ENCODE data around the gene CBX6.

CBX6 gene

DNA sequence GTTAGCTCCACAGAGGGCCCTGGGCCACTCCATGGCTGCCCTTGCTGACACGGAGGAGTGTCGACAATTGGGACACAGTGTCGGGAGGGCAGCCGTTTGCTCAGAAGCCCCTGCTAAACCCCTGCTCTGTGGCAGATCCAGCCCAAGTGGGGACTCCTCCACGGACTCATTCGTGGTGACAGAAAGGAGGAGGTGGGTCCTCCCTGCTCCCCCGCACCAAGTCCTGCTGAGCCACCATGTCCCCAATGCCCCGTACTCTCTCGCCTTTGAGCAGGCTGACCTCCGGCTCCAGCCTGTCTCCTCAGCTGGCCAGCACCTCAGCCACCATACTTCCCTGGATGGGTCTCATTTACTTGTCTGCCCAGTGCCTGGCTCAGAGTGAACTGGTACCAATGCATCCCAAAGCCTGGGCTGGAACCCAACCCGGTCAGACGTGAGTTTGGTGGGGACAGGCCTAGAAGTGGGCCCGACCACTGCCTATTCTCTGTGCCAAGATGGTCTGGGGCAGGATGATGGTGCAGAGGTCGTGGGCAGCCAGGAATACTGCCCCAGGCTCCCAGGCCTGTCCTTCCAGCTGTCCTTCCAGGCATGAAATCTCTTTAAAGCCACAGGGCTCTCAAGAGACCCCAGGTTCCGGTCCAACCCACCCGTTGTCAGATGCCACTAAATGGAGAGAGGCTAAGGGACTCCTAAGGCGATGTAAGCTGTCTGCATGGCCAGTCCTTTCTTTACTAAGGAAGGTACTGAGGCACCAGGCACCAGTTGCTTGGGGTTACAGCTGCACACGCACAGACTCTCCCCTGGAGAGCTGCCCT, 4.3 kb downstream of the CBX6 start:
- ChIA-PET CTCF (interaction anchor here (0.5 to 5.1 kb wide), 7 partner anchors 14 to 138 kb away, joined by 3 to 128 read pairs (median 7); no protein-coding TSS in a partner anchor), POLR2A (interaction anchor here (0.7 to 1.4 kb wide), 2 partner anchors 25 to 451 kb away, joined by 3 to 6 read pairs; partner anchors contain the start of gene RPL3)
- Histone ChIP-seq H3K36me3 (ENCODE audit: control insufficient read depth in 2 of 2, insufficient read depth in 1 of 2, low read length in 2 of 2) (peaks cover 13 to 68% of the 10 kb centered on the region in 2 experiments), H3K4me3 (ENCODE audit: low read depth, low read length) (no peak overlapping the region), H3K4me1 (ENCODE audit: control insufficient read depth, insufficient read depth, low read length) (peaks cover 8% of the 10 kb centered on the region), H3K9me3 (ENCODE audit: control insufficient read depth, insufficient read depth, low read depth, low read length) (no peaks in the 10 kb centered on the region), H3K27ac (ENCODE audit: extremely low read depth, low read depth, low read length) (no peak overlapping the region)
- TF ChIP-seq ZNF670 (tag by site-specific recombination; IDR thresholded peaks at IDR 0.05; ENCODE audit: low read depth), result no peak
- TF ChIP-seq, protein P1, sequence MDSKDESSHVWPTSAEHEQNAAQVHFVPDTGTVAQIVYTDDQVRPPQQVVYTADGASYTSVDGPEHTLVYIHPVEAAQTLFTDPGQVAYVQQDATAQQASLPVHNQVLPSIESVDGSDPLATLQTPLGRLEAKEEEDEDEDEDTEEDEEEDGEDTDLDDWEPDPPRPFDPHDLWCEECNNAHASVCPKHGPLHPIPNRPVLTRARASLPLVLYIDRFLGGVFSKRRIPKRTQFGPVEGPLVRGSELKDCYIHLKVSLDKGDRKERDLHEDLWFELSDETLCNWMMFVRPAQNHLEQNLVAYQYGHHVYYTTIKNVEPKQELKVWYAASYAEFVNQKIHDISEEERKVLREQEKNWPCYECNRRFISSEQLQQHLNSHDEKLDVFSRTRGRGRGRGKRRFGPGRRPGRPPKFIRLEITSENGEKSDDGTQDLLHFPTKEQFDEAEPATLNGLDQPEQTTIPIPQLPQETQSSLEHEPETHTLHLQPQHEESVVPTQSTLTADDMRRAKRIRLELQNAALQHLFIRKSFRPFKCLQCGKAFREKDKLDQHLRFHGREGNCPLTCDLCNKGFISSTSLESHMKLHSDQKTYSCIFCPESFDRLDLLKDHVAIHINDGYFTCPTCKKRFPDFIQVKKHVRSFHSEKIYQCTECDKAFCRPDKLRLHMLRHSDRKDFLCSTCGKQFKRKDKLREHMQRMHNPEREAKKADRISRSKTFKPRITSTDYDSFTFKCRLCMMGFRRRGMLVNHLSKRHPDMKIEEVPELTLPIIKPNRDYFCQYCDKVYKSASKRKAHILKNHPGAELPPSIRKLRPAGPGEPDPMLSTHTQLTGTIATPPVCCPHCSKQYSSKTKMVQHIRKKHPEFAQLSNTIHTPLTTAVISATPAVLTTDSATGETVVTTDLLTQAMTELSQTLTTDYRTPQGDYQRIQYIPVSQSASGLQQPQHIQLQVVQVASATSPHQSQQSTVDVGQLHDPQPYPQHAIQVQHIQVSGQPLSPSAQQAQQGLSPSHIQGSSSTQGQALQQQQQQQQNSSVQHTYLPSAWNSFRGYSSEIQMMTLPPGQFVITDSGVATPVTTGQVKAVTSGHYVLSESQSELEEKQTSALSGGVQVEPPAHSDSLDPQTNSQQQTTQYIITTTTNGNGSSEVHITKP (tag by site-specific recombination; IDR thresholded peaks at IDR 0.05), result no peak
- TF ChIP-seq RBAK (tag by site-specific recombination; IDR thresholded peaks at IDR 0.05), result no peak
- no peak for TF ChIP-seq ZBTB20 (tag by site-specific recombination; IDR thresholded peaks at IDR 0.05)
- no peak for TF ChIP-seq ZFP37 (tag by site-specific recombination; IDR thresholded peaks at IDR 0.05)
- TF ChIP-seq, protein P2, sequence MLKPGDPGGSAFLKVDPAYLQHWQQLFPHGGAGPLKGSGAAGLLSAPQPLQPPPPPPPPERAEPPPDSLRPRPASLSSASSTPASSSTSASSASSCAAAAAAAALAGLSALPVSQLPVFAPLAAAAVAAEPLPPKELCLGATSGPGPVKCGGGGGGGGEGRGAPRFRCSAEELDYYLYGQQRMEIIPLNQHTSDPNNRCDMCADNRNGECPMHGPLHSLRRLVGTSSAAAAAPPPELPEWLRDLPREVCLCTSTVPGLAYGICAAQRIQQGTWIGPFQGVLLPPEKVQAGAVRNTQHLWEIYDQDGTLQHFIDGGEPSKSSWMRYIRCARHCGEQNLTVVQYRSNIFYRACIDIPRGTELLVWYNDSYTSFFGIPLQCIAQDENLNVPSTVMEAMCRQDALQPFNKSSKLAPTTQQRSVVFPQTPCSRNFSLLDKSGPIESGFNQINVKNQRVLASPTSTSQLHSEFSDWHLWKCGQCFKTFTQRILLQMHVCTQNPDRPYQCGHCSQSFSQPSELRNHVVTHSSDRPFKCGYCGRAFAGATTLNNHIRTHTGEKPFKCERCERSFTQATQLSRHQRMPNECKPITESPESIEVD (tag by site-specific recombination; IDR thresholded peaks at IDR 0.05), result no peak
- TF ChIP-seq GLIS2 (tag by site-specific recombination; IDR thresholded peaks at IDR 0.05), result no peak
- TF ChIP-seq KLF1 (tag by site-specific recombination; IDR thresholded peaks at IDR 0.05), result no peak
- TF ChIP-seq GLI4 (tag by site-specific recombination; IDR thresholded peaks at IDR 0.05), result no peak
- TF ChIP-seq ZNF555 (tag by site-specific recombination; conservative IDR thresholded peaks at IDR 0.05), result no peak
- no peak for TF ChIP-seq ZFP69B (tag by site-specific recombination; IDR thresholded peaks at IDR 0.05)
- TF ChIP-seq SP3 (tag by site-specific recombination; IDR thresholded peaks at IDR 0.05), result no peak
- TF ChIP-seq ZNF274 (IDR thresholded peaks at IDR 0.05; ENCODE audit: low read length), result no peak
- no peak for TF ChIP-seq ZNF274 (tag by site-specific recombination; IDR thresholded peaks at IDR 0.05; ENCODE audit: borderline replicate concordance)

DNA sequence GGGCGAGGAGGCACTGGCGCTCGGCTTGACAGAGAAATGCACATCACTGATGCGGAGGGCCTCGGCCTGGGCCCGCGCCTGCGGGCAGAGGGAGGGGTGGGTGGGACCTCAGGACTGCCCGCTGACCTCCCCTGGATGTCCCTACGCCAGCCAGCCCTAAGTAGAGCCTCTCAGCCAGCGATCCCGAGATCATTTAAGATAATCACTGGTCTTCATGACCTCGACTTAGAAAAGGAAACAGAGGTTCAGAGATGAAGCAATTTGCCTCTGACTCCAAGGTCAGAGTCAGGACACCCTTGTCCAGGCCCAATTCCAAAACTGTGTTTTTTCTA, 4.9 kb downstream of the CBX6 start:
- CTCF ChIA-PET, result interaction anchor here (1.0 to 5.1 kb wide), 3 partner anchors 98 to 138 kb away, joined by 4 to 128 read pairs (median 5); no protein-coding TSS in a partner anchor
- Histone ChIP-seq H3K36me3 (ENCODE audit: control insufficient read depth in 2 of 2, insufficient read depth in 1 of 2, low read length in 2 of 2) (peaks cover 13 to 68% of the 10 kb centered on the region in 2 experiments), H3K4me1 (ENCODE audit: control insufficient read depth, insufficient read depth, low read length) (peaks cover 8% of the 10 kb centered on the region), H3K9me3 (ENCODE audit: control insufficient read depth, insufficient read depth, low read depth, low read length) (no peaks in the 10 kb centered on the region), H3K27ac (ENCODE audit: extremely low read depth, low read depth, low read length) (no peak overlapping the region), H3K4me3 (ENCODE audit: low read depth, low read length) (no peak overlapping the region)
- TF ChIP-seq ZNF146 (tag by site-specific recombination; IDR thresholded peaks at IDR 0.05), result no peak
- TF ChIP-seq ZNF23 (tag by site-specific recombination; IDR thresholded peaks at IDR 0.05; ENCODE audit: borderline replicate concordance), result no peak
- TF ChIP-seq ZBTB20 (tag by site-specific recombination; IDR thresholded peaks at IDR 0.05), result no peak
- no peak for TF ChIP-seq ZNF211 (tag by site-specific recombination; IDR thresholded peaks at IDR 0.05; ENCODE audit: low read depth)
- TF ChIP-seq, protein P3, sequence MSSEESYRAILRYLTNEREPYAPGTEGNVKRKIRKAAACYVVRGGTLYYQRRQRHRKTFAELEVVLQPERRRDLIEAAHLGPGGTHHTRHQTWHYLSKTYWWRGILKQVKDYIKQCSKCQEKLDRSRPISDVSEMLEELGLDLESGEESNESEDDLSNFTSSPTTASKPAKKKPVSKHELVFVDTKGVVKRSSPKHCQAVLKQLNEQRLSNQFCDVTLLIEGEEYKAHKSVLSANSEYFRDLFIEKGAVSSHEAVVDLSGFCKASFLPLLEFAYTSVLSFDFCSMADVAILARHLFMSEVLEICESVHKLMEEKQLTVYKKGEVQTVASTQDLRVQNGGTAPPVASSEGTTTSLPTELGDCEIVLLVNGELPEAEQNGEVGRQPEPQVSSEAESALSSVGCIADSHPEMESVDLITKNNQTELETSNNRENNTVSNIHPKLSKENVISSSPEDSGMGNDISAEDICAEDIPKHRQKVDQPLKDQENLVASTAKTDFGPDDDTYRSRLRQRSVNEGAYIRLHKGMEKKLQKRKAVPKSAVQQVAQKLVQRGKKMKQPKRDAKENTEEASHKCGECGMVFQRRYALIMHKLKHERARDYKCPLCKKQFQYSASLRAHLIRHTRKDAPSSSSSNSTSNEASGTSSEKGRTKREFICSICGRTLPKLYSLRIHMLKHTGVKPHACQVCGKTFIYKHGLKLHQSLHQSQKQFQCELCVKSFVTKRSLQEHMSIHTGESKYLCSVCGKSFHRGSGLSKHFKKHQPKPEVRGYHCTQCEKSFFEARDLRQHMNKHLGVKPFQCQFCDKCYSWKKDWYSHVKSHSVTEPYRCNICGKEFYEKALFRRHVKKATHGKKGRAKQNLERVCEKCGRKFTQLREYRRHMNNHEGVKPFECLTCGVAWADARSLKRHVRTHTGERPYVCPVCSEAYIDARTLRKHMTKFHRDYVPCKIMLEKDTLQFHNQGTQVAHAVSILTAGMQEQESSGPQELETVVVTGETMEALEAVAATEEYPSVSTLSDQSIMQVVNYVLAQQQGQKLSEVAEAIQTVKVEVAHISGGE (tag by site-specific recombination; conservative IDR thresholded peaks at IDR 0.05; ENCODE audit: low read depth), result no peak
- no peak for TF ChIP-seq ZFHX2 (tag by site-specific recombination; conservative IDR thresholded peaks at IDR 0.05)
- no peak for TF ChIP-seq ZNF548 (tag by site-specific recombination; IDR thresholded peaks at IDR 0.05)
- POLR2A ChIA-PET, result interaction anchor here (1.4 kb wide), 1 partner anchor 452 kb away, joined by 6 read pairs; the partner anchor contains the start of gene RPL3

Measured in HEK293 (cell line).